COR-L47 (cell line): ENCODE measurements around the gene STAG1.
A peak's percentile ranks its signal among the peaks of the same experiment; 100 is the strongest.

Source experiments
- DNase-seq: peaks from one replicate; lab custom pipeline; 2025; lab: John Stamatoyannopoulos, UW

STAG1 gene

GRCh38 chr3:136327671-136328070 is 424.5 kb downstream of the STAG1 start:
- no peak for DNase-seq

DNA sequence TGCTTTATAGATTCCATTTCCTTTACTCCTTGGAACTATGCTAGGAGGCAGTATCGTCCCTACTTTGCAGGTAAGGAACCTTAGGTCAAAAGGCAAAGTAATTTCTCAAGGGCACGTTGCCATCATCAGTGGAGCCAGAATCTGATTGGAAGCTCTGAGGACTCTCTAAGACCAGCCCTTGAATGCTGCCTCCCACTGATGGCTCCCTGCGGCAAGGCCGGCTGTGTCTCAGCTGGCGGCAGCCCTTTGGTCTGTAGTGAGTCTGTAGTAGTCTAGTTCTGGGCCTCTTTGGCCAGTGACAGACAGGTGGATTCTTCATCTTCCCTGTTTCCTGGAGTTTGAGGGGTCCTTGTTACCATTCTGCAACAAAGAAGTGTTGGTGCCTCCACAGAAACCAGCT is 425.9 kb downstream of the STAG1 start:
- DNase-seq = no peak

DNA sequence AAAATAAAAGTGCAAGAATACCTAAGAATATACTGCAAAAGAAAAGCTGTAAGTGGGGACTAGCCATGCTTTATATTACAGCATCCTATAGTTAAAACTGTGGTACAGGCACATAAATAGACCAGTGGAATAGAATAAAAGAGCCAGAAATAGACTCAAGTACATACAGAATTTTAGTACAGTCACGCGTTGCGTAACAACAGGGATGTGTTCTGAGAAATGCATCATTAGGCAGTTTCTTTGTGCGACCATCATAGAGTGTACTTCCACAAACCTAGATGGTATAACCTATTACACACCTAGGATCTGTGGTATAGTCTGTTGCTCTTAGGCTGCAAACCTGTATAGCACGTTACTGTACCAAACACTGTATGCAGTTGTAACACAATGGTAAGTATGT is 440.2 kb downstream of the STAG1 start:
- no peak for DNase-seq

- no peak for DNase-seq
These were observed 440.9 kb downstream of the STAG1 start for GRCh38 chr3:136311261-136311660.

- peak; percentile 4 for DNase-seq
These were observed 446.3 kb downstream of the STAG1 start for GRCh38 chr3:136305879-136306278.

DNA sequence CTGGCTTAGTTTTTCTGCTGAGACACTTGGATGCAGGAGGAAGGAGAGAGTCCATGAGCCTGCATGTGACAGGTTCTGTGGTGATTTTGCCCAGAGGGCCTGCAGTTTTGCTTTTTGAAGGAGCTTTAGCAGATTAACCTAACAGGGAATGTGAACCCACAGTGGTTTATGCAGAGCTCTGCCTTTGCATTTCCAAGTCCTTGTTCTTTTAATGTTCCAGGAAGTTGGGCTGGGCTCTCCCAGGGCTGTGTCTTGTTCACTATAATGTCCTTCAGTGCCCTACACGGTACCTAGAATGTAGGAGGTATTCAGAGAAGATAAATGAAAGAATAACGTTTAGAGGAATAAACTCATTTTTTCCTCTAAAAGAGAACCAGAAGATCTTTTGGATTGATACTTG is 451.7 kb downstream of the STAG1 start:
- DNase-seq = no peak

DNA sequence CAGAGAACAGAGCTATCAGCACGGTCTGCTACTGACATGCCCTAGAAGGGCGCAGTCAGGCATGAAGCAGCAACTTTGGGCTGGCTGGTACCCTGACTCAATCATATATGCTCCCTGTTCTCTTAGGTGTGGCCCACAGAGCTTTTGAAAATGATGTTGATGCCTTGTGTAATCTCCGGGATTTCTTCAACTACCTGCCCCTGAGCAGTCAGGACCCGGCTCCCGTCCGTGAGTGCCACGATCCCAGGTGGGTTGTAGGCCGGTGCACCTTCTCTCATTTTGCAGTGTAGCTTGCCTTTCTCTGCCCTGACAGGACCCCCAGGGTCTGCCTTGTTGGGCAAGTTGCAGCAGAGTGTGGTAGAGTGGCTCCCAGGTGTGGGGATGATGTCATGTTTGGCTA is 454.4 kb downstream of the STAG1 start:
- no peak for DNase-seq

DNA sequence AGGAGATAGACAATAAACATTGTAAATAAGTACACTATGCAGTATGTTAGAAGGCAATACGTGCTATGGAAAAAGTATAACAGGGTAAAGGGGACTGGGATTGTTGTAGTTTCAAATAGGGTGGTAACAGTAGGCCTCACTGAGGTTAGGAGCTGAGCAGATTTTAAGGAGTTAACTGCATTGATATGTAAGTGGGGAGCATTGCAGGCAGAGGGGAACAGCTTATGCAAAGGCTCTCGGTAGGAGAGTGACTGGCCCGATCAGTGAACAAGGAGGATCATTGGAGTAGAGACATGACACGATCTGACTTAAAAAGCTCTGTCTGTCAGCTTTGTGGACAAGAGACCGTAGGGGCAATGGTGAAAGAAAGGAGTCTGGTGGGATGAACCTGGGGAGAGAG is 455.2 kb downstream of the STAG1 start:
- DNase-seq = no peak

DNA sequence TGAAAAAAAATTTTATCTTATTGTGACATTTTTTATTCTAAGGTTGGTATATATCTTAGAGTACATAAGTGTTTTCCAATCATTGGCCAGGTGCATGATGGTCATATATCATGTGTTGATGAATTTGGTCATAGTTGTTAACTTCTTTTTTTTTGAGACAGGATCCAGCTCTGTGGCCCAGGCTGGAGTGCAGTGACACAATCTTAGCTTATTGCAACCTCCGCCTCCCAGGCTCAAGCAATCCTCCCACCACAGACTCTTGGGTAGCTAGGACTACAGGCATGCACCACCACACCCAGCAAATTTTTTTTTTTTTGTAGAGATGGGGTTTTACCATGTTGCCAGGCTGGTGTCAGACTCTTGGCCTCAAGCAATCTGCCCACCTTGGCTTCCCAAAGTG is 458.0 kb downstream of the STAG1 start:
- DNase-seq = no peak

DNA sequence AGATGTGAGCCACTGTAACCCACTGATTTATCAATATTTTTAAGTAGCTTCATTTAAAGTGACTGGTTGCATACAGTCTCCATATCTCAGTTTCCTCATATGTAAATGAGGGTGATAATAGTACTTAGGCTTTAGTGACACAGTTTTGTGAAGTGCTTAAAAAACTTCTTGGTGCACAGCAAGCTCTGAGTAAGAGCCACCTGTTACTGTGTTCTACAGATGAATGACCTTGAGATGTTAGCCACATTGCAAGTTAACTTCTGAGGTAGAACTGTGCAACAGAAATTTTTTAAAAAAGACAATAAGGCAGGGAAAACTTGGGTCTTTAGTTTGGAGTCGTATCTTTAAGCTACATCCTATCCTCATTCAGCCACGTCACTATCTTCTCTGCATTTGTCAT is 458.9 kb downstream of the STAG1 start:
- no peak for DNase-seq

GRCh38 chr3:136292500-136292899 is 459.7 kb downstream of the STAG1 start:
- DNase-seq = no peak

GRCh38 chr3:136291302-136291701 is 460.9 kb downstream of the STAG1 start:
- no peak for DNase-seq
